Neutrophil (primary cell): ENCODE results near the gene MPZL1.

Experiments
- H3K27ac ChIP-seq: fragments of 200-600 bp; sonication (generic); 2 replicates; pipeline ENCODE4 v1.5.1; 2016; ENCODE audit warnings: mild to moderate bottlenecking, moderate library complexity
- H3K27me3 ChIP-seq: fragments of 200-600 bp; sonication (generic); 2 replicates; pipeline ENCODE4 v1.6.0; 2016; ENCODE audit warnings: mild to moderate bottlenecking
- H3K36me3 ChIP-seq: fragments of 200-600 bp; sonication (generic); 2 replicates; pipeline ENCODE4 v1.5.1; 2017
- H3K4me1 ChIP-seq, 2 experiments: fragments of 200-600 bp in 1 of 2; sonication (generic) in 1 of 2; 1 replicate in 1 of 2; 2 replicates in 1 of 2; pipeline versions ENCODE4 v1.5.1 to v1.6.1; 2013 to 2016; ENCODE audit warnings: low read depth in 1 of 2, low read length in 1 of 2, mild to moderate bottlenecking in 1 of 2, moderate library complexity in 1 of 2; ENCODE audit not compliant: control insufficient read depth in 1 of 2, insufficient read depth in 1 of 2
- H3K4me3 ChIP-seq, 2 experiments: fragments of 200-600 bp in 1 of 2; sonication (generic) in 1 of 2; 1 replicate in 1 of 2; 2 replicates in 1 of 2; pipeline ENCODE4 v1.5.1; 2013 to 2016; ENCODE audit warnings: low read depth in 1 of 2, low read length in 1 of 2, mild to moderate bottlenecking in 1 of 2, moderate library complexity in 1 of 2
- H3K9me3 ChIP-seq: fragments of 200-600 bp; sonication (generic); 2 replicates; pipeline ENCODE4 v1.5.1; 2016
- TF ChIP-seq, protein P1 (sequence below): fragments of 200-600 bp; sonication (generic); IDR thresholded peaks from 2 replicates; pipeline ENCODE4 v1.5.1; 2016; ENCODE audit warnings: antibody characterized with exemption

The MPZL1 gene

DNA sequence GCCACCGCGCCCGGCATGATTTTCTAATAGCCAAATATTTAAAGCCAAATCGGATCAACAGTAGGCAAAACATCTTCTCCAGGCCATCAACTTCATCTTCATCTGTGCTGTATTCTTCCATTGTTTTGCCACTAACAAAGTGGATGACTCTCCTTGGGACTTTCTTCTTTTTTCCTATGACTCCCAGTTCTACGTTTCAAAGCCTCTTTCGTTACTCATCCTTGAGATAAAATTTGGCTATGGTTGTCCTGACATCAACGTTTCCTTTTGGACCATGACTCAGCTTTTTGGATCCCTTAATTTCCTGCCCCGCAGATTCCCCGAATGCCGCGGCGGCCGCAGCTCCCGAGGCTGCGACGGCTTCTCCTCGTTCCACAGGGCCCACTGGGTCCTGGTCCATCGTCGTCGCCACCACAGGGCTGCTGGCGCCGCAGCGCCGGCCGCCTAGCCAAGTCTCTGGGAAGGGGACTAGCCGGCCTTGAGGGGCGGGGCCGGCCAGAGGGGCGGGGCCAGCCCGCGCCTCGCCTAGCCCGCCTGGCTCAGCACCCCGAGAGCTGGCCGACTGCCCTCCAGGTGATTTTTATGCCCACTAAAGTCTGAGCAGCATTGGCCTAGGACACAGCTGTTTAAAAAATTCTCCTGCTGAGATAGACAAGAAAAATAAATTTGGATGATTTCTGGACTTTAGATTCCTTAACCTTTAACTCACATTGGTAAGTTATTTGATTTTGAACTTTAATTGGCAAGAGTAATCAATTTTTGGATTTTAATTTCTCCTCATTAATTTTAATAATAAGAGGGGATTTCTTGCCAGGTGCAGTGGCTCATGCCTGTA lies 98.3 kb downstream of the MPZL1 start:
- no peaks in the 10 kb centered on the region for H3K36me3 ChIP-seq
- H3K27ac ChIP-seq = no peak overlapping the region
- peak overlapping the region; percentile 50 to 65 for H3K4me3 ChIP-seq
- H3K4me1 ChIP-seq = peaks cover 0 to 7% of the 10 kb centered on the region in 2 experiments
- TF ChIP-seq, protein P1, sequence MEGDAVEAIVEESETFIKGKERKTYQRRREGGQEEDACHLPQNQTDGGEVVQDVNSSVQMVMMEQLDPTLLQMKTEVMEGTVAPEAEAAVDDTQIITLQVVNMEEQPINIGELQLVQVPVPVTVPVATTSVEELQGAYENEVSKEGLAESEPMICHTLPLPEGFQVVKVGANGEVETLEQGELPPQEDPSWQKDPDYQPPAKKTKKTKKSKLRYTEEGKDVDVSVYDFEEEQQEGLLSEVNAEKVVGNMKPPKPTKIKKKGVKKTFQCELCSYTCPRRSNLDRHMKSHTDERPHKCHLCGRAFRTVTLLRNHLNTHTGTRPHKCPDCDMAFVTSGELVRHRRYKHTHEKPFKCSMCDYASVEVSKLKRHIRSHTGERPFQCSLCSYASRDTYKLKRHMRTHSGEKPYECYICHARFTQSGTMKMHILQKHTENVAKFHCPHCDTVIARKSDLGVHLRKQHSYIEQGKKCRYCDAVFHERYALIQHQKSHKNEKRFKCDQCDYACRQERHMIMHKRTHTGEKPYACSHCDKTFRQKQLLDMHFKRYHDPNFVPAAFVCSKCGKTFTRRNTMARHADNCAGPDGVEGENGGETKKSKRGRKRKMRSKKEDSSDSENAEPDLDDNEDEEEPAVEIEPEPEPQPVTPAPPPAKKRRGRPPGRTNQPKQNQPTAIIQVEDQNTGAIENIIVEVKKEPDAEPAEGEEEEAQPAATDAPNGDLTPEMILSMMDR = no peak
- H3K27me3 ChIP-seq = peaks cover 7% of the 10 kb centered on the region
- no peaks in the 10 kb centered on the region for H3K9me3 ChIP-seq

DNA sequence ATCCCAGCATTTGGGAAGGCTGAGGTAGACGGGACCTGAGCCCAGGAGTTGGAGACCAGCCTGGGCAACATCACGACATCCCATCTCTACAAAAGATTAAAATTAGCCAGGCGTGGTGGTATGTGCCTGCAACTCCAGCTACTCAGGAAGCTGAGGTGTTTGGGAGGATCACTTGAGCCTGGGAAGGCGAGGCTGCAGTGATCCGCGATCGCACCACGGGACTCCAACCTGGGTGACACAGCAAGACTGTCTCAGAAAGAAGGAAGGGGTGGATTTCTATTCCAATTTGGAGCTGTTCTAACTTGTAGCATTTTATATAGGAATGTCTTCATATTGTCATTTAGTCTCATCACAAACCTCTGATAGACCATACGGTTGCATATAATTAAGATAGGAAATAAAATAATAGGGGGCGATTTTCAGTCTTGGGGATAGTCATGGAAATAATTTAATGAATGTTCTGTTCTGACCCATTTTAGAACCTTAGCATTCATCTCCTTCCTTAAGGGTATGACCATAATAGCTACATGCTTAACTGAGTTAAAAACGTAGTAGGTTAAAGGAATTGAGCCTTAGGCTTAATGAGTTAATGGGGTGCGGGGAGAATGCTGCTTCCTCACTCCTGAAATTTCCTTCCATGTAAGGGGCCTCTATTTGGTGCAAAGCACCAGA lies 99.0 kb downstream of the MPZL1 start:
- peaks cover 7% of the 10 kb centered on the region for H3K27me3 ChIP-seq
- TF ChIP-seq, protein P1 = no peak
- H3K27ac ChIP-seq = no peak overlapping the region

DNA sequence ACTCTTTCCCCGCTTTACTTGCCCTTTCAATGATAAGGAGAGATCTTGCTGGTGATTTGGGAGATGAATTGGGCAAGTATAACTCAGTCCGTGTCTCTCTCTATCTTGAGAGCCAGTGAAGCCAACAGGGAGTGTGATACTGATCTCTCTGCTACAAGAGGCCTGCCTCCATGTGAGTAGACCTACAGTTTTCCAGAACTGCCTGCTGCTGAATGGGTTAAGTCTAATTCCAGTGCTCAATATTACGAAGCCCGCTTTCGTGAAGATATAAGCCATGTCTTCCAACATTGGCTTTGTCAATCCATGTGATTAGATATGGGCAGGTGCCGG lies 99.5 kb downstream of the MPZL1 start:
- Histone ChIP-seq H3K36me3 (no peaks in the 10 kb centered on the region), H3K9me3 (no peaks in the 10 kb centered on the region), H3K4me1 (peaks cover 0 to 7% of the 10 kb centered on the region in 2 experiments), H3K27ac (no peak overlapping the region), H3K27me3 (peaks cover 7% of the 10 kb centered on the region), H3K4me3 (no peak overlapping the region)
- TF ChIP-seq, protein P1 = no peak

More for the DNA sequence above, 99.0 kb downstream of the MPZL1 start:
- H3K4me1 ChIP-seq = peaks cover 0 to 7% of the 10 kb centered on the region in 2 experiments
- H3K4me3 ChIP-seq = no peak overlapping the region
- H3K9me3 ChIP-seq = no peaks in the 10 kb centered on the region
- H3K36me3 ChIP-seq = no peaks in the 10 kb centered on the region

DNA sequence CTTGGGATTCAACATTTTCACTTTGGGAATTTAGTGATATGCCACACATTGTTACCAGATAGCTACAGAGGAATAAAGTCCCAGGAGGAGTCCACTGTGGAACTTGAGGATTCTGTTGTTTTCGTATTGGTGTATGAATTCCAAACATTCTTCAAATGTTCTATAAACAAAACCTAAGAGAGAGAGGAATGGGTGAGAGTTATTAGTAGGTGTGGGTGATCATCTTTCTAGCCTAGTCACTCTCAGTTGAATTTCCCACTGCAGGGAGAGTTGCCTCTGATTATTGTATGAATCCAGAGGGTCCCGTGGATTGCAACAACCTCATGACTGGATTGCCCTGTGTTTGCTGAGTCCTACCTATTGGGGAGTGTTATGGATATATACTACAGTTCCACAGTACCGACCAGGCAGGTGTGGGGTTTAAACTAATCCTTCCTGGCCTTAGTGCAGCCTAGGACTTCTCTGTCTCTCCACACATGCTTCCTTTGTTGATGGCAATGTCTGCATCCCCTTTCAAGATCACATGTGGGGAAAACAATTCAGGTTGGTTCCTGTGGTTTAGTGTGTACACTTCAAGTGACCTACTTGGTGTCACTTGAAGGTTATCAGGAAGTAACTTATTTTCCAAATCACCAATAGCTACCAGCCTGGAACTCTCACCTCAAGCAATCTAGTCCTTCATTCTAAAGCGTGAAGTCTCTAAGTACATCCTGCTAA lies 100.3 kb downstream of the MPZL1 start:
- Histone ChIP-seq H3K9me3 (no peaks in the 10 kb centered on the region), H3K27ac (no peak overlapping the region), H3K4me1 (peaks cover 0 to 7% of the 10 kb centered on the region in 2 experiments), H3K36me3 (no peaks in the 10 kb centered on the region), H3K27me3 (peaks cover 7% of the 10 kb centered on the region), H3K4me3 (no peak overlapping the region)
- TF ChIP-seq, protein P1 = no peak

DNA sequence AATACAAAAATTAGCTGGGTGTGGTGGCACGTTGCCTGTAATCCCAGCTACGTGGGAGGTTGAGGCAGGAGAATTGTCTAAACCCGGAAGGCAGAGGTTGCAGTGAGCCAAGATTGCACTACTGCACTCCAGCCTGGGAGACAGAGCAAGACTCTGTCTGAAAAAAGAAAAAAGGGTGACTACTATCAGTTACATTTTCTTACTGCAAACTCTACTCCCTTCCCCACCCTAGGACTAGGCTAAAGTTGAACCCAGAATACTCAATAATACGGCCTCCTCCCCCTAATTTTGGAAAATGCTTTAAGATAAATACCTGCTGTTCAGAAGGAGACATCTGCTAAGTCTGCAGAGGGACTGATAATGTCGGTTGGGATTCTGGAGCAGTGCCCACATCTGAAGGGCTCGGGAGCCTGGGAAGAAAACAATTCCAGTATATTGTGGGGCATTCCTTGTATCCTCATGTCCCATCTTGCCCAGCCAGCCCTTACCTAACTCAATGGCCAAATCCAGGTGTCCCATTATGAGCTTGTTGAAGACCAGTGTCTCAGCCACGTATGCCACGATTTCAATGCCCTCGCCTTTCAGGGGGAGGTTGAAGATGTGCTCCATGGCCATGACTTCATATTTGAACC lies 102.5 kb downstream of the MPZL1 start:
- H3K36me3 ChIP-seq = no peaks in the 10 kb centered on the region
- no peak overlapping the region for H3K4me3 ChIP-seq

More for the DNA sequence above, 102.5 kb downstream of the MPZL1 start:
- H3K27ac ChIP-seq = no peak overlapping the region
- no peaks in the 10 kb centered on the region for H3K9me3 ChIP-seq
- TF ChIP-seq, protein P1 = no peak
- peaks cover 0 to 7% of the 10 kb centered on the region in 2 experiments for H3K4me1 ChIP-seq
- H3K27me3 ChIP-seq = peaks cover 7% of the 10 kb centered on the region
